Lower lobe of right lung (tissue), 2 donors: ENCODE data around the gene GPR39. TPM values are rescaled to one million over a fixed set of nuclear protein-coding genes. Genes with fewer than 3 reads are reported as not detected.

ENCODE experiments used
- ATAC-seq, 2 donors: fragments of 200-7000 bp; cut with Tn5 transposase; one replicate each; pipeline ENCODE4 v1.9.1; 2020 to 2022; ENCODE audit warnings: mild to moderate bottlenecking in 2 of 2, moderate library complexity in 2 of 2
- DNase-seq: peaks from one replicate; pipeline ENCODE4 v3.0.0-alpha.2; 2020
- H3K27ac ChIP-seq: fragments of 200-600 bp; one replicate; pipeline ENCODE4 v1.8.0; 2022
- H3K27me3 ChIP-seq: fragments of 200-600 bp; one replicate; pipeline ENCODE4 v1.8.0; 2022; ENCODE audit warnings: low read depth
- H3K36me3 ChIP-seq: fragments of 200-600 bp; one replicate; pipeline ENCODE4 v1.8.0; 2022; ENCODE audit warnings: mild to moderate bottlenecking
- H3K4me1 ChIP-seq: fragments of 200-600 bp; one replicate; pipeline ENCODE4 v1.8.0; 2022
- H3K4me3 ChIP-seq: fragments of 200-600 bp; one replicate; pipeline ENCODE4 v1.8.0; 2022; ENCODE audit warnings: mild to moderate bottlenecking
- H3K9me3 ChIP-seq: fragments of 200-600 bp; one replicate; pipeline ENCODE4 v1.8.0; 2022
- intact Hi-C: fragments of 100-400 bp; cut with DNase I; formaldehyde crosslinking; loops from one replicate; pipeline ENCODE4 v1.11.0; 2022
- total RNA-seq: library from RNA; stranded (reverse); fragmentation: NEBNext Ultra II Directional; extraction: Animal tissue kit (Norgen Biotek cat#: 25700); gene quantifications from one replicate; pipeline ENCODE4 v1.2.1, GENCODE V29; 2021
- TF ChIP-seq, protein P1 (sequence below): fragments of 200-600 bp; IDR thresholded peaks from one replicate; pipeline ENCODE4 v1.8.0; 2022; ENCODE audit warnings: antibody characterized with exemption, mild to moderate bottlenecking
- donor health status: DM: no; HTN: yes; CAD: no; lungs with severe emphysema.

Gene GPR39
- total RNA-seq, 1 donor from 2014 or later, result 11.2 TPM

DNA sequence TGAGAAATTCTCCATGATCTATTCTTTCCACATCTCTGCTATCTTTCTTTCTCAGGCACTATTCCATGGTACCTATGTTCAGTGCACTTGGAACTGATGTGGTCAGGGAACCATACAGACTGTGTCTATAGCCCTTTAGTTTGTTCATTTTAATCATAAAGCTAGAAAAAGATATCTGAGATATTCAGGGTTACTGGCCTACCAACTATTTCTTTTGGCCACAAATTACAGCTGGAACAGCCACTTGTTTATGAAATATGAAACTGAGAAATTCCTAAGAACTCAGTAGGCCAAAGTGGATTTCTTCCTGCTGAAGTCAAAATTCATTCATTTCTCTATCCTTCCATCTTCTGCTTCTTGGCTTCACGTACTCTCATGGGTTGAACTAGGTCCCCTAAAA lies 276.2 kb downstream of the GPR39 start:
- Histone ChIP-seq H3K27me3 (no peaks in the 10 kb centered on the region), H3K27ac (no peak overlapping the region), H3K9me3 (no peaks in the 10 kb centered on the region), H3K4me1 (no peaks in the 10 kb centered on the region), H3K4me3 (no peak overlapping the region), H3K36me3 (no peaks in the 10 kb centered on the region)
- no peak for ATAC-seq
- no peak for DNase-seq
- intact Hi-C loops, result no loop called here
- TF ChIP-seq, protein P1, sequence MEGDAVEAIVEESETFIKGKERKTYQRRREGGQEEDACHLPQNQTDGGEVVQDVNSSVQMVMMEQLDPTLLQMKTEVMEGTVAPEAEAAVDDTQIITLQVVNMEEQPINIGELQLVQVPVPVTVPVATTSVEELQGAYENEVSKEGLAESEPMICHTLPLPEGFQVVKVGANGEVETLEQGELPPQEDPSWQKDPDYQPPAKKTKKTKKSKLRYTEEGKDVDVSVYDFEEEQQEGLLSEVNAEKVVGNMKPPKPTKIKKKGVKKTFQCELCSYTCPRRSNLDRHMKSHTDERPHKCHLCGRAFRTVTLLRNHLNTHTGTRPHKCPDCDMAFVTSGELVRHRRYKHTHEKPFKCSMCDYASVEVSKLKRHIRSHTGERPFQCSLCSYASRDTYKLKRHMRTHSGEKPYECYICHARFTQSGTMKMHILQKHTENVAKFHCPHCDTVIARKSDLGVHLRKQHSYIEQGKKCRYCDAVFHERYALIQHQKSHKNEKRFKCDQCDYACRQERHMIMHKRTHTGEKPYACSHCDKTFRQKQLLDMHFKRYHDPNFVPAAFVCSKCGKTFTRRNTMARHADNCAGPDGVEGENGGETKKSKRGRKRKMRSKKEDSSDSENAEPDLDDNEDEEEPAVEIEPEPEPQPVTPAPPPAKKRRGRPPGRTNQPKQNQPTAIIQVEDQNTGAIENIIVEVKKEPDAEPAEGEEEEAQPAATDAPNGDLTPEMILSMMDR, result no peak
